UCSD-AML1 (cell line): Measurements from ENCODE around the gene DPP6.

ENCODE experiments used
- DNase-seq: peaks from one replicate; lab custom pipeline; 2025; ENCODE audit not compliant: unreplicated experiment; lab: John Stamatoyannopoulos, UW

Gene DPP6

DNA sequence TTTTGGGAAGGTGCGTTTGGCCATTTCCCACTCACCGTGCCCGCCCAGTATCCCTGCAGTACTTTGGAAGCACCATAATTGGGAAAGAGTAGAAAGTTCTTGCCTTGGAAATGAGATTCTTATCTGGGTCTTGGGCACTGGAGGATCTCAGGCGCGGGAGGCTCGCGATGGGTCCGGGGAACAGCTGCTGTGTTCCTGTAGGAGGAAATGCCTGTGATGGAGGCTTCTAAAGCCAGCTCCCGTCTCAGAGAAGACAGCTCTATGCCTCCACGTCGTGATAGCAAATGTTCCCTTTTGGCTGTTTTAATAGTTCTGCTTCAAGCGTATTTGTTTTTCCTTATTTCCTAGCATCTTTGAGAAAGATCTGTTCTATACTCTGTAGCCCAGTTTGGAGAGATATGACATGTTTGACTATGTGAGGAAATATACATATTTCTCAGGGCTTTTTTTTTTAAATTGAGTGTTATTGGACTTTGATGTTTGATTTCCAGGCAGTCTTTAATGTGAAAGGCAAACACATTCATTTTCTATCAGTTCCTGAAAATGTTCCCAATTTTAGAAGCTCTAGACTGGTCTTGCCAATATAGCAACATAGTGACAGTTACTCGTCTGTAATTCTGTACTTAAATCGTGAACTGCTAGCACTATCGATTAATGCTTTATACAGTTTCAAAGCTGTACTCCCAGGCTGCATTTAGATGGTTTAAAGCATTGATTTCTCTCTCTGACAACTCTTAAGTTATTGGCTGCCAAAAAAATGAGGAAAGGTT, 280.8 kb downstream of the DPP6 start:
- no peak for DNase-seq

DNA sequence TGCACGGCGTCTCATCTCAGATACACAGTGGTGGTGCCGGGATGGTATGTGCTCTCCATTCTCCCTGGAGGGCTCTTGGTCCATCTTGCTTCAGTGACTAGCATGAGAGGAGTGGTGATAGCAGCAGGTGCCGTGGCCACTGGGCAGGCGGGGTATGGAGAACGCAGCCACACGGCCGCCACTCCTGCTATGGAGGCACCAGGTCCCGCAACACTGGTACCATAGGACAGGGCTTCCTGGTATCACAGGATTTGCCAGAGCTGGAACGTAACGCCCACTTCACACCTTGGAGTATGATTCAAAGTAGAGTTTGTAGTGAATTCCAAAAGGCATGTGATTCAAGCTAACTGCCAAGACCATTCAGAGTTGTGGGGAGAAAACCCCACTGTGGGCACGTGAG, 284.1 kb downstream of the DPP6 start:
- no peak for DNase-seq

DNA sequence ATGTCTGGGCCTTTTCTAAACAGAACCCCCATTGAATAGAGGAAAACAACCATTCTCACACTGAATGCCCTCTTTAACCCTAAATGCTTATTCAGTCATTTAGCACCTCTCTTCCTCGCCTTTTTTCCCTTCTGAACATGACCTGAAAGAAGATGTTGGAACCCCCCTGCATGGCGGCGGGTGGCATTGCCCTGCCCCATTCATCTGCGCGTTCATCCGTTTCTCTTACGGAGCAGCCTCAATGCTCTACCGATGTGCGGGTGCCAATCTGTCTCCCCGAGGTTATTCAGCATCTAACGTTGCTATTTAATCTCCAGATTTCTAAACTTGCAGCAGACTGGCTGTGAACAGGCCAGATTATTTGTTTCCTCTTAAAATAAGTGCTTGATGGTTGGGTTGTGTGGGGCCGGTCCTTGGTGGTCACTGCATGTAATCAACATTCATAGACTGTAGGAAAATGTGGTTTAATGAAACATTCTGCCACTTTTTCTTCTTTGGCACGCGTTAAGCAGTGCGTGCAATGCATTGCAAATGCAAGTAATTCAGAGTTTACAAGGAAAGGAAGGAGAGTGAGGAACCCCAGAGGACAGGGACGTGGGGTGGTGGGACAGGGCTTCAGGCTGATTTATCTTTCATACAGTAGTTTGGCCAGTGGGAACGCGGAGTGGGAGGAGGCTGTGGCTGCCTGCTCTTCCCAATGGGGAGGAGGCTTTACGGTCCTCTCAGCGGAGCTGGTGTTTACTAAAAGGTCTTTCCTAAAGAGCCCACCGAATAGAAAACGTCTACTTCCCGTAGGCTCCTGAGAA, 286.7 kb downstream of the DPP6 start:
- DNase-seq: no peak

DNA sequence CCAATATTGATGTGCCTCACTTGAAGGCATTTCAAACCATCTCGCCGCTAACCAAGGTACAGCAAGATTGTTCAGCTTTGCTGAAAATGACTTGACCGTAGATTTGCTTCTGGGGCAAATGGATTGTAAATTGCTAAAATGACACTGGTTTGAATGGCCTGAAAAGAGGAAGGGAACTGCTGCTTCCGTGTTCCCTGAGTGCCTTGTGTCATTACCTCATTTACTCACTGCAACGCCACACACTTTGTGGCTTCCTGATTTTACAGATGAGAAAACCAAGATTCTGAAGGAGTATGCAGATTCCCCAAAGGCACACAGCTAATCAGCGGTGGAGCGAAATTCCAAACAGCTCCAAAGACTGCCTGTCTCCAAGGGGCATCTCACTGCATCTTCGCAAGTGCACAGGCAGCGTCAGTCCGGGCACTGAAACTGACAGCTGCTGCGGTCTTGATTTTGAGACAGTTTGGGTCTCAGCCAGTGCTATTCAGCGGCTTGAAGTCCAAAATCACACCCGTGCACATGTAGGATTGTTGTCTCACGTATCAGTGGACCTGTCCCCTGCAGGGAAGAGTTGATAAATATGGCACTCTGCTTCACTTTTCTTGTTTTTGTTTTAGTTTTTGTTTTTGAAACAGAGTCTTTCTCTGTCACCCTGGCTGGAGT, 290.9 kb downstream of the DPP6 start:
- no peak for DNase-seq

DNA sequence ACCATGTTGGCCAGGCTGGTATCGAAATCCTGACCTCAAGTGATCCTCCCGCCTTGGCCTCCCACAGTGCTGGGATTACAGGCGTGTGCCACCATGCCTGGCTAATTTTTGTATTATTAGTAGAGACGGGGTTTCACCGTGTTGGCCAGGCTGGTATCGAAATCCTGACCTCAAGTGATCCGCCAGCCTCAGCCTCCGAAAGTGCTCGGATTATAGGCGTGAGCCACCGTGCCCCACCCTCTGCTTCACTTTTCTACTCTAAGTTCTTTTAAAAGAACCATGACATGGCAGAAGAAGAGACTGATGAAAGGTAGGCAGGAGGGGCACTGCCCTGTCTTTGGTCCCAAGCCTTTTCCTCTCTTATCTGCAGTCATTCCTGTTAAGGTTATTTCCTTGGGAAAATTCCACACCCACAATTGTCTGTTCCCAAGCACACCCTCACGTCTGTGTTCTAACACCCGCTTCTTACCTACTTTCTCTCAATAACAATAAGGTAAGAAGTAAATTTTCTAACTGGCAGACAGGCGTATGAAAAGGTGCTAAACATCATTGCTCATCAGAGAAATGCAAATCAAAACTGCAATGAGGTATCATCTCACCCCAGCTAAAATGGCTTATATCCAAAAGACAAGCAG, 291.7 kb downstream of the DPP6 start:
- DNase-seq: no peak

DNA sequence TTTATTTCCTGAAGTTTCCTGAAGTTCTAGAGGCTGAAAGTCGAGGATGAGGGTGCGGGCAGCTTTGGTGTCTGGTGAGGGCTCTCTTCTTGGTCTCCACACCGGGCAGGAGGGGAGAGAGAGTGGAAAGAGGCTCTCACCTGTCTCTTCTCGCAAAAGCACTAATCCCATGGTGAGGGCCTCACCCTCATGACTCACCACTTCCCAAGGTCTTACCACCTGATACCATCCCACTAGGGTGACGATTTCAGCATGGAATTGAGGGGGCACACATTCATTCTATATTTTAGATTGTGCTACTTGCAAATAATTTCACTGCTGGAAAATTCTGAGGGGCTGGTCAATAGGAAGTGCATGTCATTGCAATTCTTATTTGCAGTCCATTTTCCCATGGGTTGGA, 292.9 kb downstream of the DPP6 start:
- no peak for DNase-seq

DNA sequence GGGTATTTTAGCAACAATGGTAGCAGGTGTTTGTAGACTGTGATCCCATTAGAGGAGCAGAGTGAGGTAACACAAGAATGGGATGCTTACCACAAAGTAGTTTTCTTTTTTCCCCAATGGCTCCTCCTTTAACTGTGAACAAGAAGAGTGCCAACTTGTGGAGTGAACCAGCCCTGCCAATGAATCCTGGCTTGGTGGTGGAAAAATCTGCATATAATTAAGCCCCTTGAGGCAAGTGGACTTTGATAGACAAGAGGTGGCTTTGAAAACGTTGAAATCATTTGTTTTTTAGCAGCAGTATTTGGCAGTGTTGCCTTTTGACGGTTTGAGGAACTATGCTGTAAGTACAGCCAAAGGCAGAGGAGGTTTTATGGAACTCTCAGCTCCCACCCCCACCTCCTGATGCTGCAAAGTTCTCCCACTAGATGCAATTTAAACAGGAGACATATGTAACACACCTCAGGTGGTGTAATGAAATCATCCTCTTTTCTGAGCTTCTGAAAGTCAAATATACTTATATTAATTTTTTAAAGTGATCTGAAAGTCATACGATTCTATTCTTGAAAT, 295.6 kb downstream of the DPP6 start:
- DNase-seq: no peak

DNA sequence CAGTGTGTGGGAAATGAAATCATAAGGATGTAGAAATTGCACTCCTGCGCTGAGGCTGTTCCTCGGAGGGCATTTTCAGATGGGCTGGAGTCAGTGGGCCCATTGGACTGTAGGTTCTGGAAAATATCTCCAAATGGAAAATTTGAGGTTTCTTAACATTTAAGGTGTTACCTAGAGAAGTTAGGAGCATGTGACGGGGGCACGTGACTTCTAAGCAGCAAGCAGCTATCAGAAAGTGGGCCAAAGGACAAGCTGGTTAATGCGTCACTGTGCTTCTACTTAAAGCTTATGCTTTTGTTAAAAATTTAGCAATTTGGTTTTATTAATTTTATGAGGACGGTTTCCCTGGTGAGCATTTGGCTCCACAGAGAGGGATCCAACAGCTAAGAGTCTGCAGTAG, 298.7 kb downstream of the DPP6 start:
- no peak for DNase-seq

DNA sequence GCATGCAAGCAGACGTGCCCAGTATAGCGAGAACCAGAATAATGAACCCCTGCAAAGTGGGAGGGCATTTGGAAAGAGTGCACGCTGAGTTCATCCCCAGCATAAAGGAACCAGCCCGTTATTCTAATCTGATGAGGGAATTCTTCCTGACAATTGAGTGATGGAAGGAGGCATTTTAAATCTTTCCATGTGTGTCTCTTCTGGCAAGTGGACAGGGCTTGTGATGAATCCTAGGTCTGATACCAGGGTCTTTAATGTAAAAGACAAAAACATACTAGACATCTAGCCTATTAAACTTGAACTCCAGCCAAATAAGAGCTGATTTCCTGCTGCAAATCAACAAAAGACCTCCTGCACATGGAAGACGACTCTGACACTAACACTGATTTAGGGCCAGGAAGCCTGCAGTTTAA, 301.2 kb downstream of the DPP6 start:
- DNase-seq: no peak

DNA sequence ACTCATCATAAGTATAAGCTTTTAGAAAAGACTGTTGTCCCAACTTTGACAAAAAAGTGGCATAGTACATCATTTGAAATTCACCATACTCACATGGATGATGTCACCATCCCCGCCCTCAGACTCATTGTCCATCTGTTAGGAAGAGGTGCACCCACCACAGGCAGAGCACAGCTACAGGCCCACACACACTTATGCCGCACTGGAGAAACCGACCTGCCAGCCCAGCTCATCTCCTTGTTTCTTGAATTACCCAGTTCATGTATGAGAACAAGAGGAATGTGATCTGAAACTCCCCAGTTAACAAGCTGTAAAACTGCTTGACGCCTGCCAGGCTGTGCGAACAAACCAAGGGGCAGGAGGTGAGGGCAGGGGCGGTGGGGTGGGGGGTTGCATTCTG, 312.0 kb downstream of the DPP6 start:
- no peak for DNase-seq

DNA sequence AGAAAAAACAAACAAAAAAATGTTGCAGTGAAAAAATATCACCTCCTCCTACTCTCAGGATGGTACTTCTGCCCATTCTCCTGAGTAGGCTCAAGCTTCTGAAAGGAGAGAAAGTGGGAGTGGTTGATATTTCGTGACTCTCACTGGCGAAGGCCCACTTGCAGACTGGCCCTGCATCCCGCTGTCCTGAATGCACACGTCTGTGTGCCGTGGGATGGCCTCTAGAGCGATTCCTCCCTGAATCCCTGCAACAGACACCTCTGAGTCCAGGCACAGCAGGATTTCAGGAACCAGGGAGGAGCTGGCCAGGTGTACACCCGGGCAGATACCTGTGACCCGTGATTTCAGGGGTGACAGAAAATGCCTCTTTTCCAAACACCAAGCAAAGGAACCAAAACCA, 319.2 kb downstream of the DPP6 start:
- no peak for DNase-seq

DNA sequence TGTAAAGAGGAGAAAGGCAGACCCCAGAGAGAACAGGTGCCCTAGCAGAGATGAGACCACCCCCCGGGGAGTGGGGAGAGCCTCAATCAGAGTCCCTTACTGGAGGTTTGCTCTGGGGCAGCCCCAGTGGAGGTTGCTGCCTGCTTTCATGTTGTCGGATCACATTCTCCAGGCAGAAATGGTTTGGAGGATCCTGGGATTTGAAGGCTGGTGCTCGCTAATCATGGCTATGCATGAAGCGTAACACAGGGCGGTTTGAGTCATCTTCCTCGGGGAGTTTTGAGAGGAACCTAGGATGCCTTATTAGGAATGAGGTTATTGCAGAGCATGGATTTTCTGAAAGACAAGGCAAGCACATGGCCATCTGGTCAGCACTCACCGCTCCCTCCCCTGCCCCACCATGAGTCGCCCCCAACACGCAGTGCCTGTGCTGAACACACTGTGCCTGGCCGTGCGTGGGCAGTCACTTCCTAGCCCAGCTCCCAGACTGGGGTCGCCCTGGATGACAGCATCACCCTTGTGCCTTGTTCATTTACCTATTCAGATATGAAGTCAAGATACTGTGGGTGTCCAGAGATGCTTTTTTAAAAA, 319.9 kb downstream of the DPP6 start:
- DNase-seq: no peak

DNA sequence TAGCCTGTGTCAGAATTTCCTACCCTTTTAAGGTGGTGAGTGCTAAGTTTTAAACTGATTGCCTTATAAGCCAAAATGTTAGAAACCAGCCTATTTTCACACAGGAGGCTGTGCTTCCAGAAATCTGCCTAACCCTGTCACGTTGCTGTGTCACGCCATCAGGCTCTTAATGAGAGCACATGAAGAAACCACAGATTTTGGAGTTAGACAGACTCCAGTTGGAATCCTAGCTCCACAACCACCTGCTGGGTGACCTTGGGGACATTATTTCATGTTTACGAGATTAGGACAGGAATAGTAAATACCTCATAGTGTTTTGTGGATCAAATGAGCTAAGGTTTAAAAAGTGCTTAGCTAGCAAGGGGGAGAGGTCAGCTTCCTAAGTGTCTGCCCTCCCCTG, 321.8 kb downstream of the DPP6 start:
- DNase-seq: no peak

DNA sequence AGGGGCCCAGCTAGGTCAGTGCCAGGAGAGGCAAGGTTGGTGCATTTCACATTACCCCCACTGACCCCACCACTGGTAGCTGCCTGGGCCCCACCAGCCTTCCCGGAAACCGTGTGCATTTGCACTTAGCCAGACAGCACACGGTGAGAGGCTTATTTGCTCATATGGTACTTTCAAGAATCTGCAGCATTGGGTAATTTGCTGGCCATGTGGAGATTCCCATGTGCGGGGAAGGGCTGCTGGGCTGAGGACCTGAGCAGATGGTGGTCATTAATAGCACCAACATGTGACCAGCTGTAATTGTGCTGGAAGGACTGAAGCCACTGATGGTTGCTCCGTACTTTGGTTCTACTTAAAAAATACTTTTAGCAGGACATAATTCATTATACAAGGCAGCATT, 323.8 kb downstream of the DPP6 start:
- no peak for DNase-seq

DNA sequence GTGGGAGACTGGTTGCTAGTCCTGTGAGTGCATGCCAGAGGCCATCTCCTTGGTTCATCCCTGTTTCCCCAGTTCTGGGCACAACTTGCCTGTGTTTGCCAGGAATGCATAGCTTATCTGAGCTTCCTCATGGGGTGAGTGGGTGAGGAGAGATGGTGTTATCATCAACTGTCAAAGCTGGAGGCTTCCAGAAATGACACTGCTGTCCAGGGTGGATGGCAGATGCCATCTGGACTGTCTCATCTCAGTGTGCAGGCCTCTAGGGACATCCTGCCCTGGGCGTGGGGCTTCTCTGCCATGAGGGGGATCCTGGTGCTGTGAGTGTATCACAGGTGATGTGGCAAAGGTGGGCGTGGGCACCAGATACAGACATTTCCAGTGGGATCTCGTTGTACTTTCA, 328.6 kb downstream of the DPP6 start:
- no peak for DNase-seq

DNA sequence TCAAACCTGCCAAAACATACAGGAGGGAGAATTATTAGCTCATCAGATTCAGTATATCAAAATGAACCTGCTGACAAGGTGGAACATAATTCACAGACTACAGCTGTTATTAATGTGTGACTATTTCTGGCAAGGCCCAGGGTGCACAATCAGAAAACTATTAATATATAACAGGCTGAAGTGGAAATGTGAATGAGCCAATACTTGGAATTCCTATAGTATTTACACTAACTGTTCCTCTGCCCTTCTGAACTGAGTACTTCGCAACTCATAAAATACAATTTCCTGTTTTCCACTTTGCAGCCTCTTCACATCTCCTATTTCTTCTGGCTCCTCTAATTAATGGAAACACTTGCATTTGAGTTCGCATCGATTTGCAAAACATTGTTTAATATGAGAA, 330.8 kb downstream of the DPP6 start:
- DNase-seq: no peak

DNA sequence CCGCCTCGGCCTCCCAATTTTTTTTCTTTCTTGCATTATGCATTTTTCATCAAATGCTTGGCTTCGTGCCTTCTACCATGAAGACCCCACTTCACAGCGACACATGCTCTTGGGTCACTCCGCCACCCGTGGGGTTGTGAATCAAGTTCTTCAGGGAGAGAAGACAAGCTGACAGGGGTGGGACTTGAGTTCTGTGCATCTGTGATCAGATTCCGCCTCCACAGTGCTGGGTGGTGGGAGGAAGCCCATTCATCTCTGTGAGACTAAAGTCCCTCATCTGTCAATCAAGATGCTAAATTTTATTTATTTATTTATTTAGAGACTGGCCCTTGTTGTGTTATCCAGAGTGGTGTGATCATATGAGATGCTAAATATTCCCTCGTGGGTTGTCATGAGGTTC, 333.0 kb downstream of the DPP6 start:
- no peak for DNase-seq

DNA sequence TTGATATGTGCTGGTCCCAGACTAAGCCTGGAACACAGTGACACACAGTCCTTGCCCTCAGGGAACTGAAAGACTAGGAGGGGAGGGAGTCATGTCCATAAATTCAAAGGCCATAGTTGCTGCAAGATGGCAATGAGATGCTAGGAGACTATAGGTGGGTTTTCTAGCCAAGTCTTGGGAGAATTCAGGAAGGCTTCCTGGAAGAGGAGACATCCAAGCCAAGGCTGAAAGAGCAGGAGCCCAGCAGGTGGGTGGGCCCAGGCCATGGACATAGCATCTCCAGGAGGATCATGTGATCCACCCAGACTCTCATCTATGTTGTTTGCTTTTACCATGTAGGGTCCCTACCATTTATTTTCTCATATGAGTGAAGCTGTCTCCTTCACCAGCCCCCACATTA, 335.1 kb downstream of the DPP6 start:
- DNase-seq: no peak

DNA sequence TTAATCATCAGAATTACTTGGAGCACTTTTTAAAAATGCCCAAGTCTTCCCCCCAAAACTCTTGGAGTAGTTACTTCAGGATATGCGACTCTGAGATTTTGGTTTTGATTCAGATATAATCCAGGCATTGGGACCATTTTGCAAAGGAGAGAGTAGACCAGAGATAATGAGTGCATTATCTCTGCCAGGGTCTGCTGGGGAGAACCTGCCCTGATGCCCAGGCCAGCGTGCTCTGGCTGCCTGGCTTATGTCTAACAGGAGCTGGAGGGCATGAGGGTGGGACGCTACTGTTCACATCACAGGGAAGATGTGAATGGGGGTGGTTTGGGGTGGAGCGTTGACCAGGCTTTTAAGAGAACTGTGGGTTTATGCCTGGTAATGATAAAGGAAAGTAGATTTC, 336.2 kb downstream of the DPP6 start:
- no peak for DNase-seq

DNA sequence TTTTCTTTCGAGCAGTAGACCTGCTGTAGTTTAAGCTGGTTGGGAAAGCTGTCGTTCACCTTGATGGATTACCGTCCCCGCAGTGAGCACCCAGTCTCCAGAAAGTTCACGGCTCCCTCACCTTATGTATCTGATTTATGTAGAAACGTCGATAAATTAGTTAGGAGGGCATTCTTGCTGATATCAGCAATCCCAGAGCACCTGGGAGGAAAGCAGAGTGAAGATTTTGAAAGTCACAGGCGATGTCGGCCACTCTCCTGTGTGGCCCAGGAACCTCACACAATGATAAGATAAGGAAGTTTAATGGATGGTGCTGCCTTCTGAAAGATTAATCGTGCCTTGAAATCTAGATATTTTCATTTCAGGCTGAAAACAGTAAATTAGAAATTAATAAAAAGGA, 336.8 kb downstream of the DPP6 start:
- no peak for DNase-seq

DNA sequence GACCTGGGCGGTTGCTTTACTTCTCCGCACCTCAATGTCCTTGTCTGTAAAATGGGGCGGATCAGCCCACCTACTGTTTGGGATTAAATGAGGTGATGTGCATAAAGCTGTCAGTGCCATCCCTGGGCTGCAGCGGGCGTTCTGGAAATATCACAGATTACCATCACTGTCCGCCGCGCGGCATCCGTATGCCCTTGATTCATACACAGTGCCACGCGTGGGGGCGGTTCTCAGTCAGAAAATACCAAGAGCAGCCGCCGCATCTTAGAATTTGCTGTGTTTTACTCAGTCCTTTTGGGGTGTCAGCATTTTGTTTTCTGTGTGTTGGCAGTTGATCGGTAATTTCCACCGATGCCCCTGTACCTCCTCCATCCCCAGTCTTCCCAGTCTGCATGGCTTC, 338.8 kb downstream of the DPP6 start:
- DNase-seq: no peak
